Measurements from ENCODE around the gene PLCB3.

PLCB3 gene

GRCh38 chr11:64278576-64279190 lies 27.4 kb downstream of the PLCB3 start:
- H3K9me2 ChIP-seq (replicated peaks; ENCODE audit: insufficient read depth, low read length), result no peaks in the 10 kb centered on the region
- no peaks in the 10 kb centered on the region for H3K9me3 ChIP-seq (ENCODE audit: insufficient read depth, low read length)
- no peak for TF ChIP-seq EZH2phosphoT487 (conservative IDR thresholded peaks at IDR 0.05; ENCODE audit: low read length)
- TF ChIP-seq CTCF (IDR thresholded peaks at IDR 0.05; ENCODE audit: insufficient read depth, low read length, poor library complexity, severe bottlenecking), result no peak
- H3K79me2 ChIP-seq (ENCODE audit: insufficient read depth, low read length), result 0 out of 2 replicates have a peak, but pooled peaks cover 4% of the 10 kb centered on the region
- H3K36me3 ChIP-seq (ENCODE audit: low read length), result no peaks in the 10 kb centered on the region
- H3K27me3 ChIP-seq (ENCODE audit: low read length), result no peaks in the 10 kb centered on the region
- no peak overlapping the region for H3K4me2 ChIP-seq (ENCODE audit: low read depth, low read length, poor library complexity, severe bottlenecking)
- no peak overlapping the region for H3K9ac ChIP-seq (ENCODE audit: low read length)
- no peak overlapping the region for H3K27ac ChIP-seq (ENCODE audit: low read depth, low read length)
- H3K4me3 ChIP-seq (ENCODE audit: insufficient read depth, low read length, poor library complexity, severe bottlenecking), result no peak overlapping the region
- H3F3A ChIP-seq (ENCODE audit: insufficient read depth), result no peaks in the 10 kb centered on the region
- H2AFZ ChIP-seq (ENCODE audit: low read depth, low read length, severe bottlenecking), result no peak overlapping the region
- H4K20me1 ChIP-seq (ENCODE audit: low read depth, low read length), result no peaks in the 10 kb centered on the region

- peaks cover 4% of the 10 kb centered on the region; the same call in 1 of the 2 replicates for H3F3A ChIP-seq (ENCODE audit: insufficient read depth)
- no peak overlapping the region for H3K27ac ChIP-seq (ENCODE audit: low read depth, low read length)
- TF ChIP-seq CTCF (IDR thresholded peaks at IDR 0.05; ENCODE audit: insufficient read depth, low read length, poor library complexity, severe bottlenecking) (no peak), EZH2phosphoT487 (conservative IDR thresholded peaks at IDR 0.05; ENCODE audit: low read length) (no peak)
- H3K27me3 ChIP-seq (ENCODE audit: low read length), result no peaks in the 10 kb centered on the region
- H3K9me3 ChIP-seq (ENCODE audit: insufficient read depth, low read length), result no peaks in the 10 kb centered on the region
- H3K4me2 ChIP-seq (ENCODE audit: low read depth, low read length, poor library complexity, severe bottlenecking), result no peak overlapping the region
- H3K79me2 ChIP-seq (ENCODE audit: insufficient read depth, low read length), result 0 out of 2 replicates have a peak, but pooled peaks cover 4% of the 10 kb centered on the region
- no peak overlapping the region for H2AFZ ChIP-seq (ENCODE audit: low read depth, low read length, severe bottlenecking)
- H3K9me2 ChIP-seq (replicated peaks; ENCODE audit: insufficient read depth, low read length), result no peaks in the 10 kb centered on the region
- no peak overlapping the region for H3K9ac ChIP-seq (ENCODE audit: low read length)
- H3K4me3 ChIP-seq (ENCODE audit: insufficient read depth, low read length, poor library complexity, severe bottlenecking), result no peak overlapping the region
- no peaks in the 10 kb centered on the region for H3K36me3 ChIP-seq (ENCODE audit: low read length)
- no peaks in the 10 kb centered on the region for H4K20me1 ChIP-seq (ENCODE audit: low read depth, low read length)
Observed at GRCh38 chr11:64281957-64282770, 30.8 kb downstream of the PLCB3 start.

- Histone ChIP-seq H3K9ac (ENCODE audit: low read length) (0 out of 2 replicates have a peak overlapping the region, but pooled peaks have one; percentile 95), H3K4me3 (ENCODE audit: insufficient read depth, low read length, poor library complexity, severe bottlenecking) (no peak overlapping the region), H2AFZ (ENCODE audit: low read depth, low read length, severe bottlenecking) (no peak overlapping the region), H3K9me2 (replicated peaks; ENCODE audit: insufficient read depth, low read length) (no peaks in the 10 kb centered on the region), H3K79me2 (ENCODE audit: insufficient read depth, low read length) (0 out of 2 replicates have a peak, but pooled peaks cover 4% of the 10 kb centered on the region), H4K20me1 (ENCODE audit: low read depth, low read length) (no peaks in the 10 kb centered on the region), H3K27ac (ENCODE audit: low read depth, low read length) (no peak overlapping the region), H3K36me3 (ENCODE audit: low read length) (no peaks in the 10 kb centered on the region), H3K4me2 (ENCODE audit: low read depth, low read length, poor library complexity, severe bottlenecking) (peak overlapping the region; percentile 99), H3K9me3 (ENCODE audit: insufficient read depth, low read length) (no peaks in the 10 kb centered on the region), H3F3A (ENCODE audit: insufficient read depth) (peaks cover 4% of the 10 kb centered on the region; the same call in 1 of the 2 replicates), H3K27me3 (ENCODE audit: low read length) (no peaks in the 10 kb centered on the region)
- no peak for TF ChIP-seq CTCF (IDR thresholded peaks at IDR 0.05; ENCODE audit: insufficient read depth, low read length, poor library complexity, severe bottlenecking)
- TF ChIP-seq EZH2phosphoT487 (conservative IDR thresholded peaks at IDR 0.05; ENCODE audit: low read length), result no peak
Observed at GRCh38 chr11:64283092-64283491, 31.8 kb downstream of the PLCB3 start.
